GM18499 (cell line): Measurements from ENCODE around the gene POLR3K.

Experiments used
- ATAC-seq: cut with Tn5 transposase; IDR thresholded peaks from one replicate; pipeline ENCODE4 v1.9.1; 2021; ENCODE audit warnings: moderate number of reproducible peaks; ENCODE audit not compliant: insufficient read depth, unreplicated experiment

POLR3K gene

DNA sequence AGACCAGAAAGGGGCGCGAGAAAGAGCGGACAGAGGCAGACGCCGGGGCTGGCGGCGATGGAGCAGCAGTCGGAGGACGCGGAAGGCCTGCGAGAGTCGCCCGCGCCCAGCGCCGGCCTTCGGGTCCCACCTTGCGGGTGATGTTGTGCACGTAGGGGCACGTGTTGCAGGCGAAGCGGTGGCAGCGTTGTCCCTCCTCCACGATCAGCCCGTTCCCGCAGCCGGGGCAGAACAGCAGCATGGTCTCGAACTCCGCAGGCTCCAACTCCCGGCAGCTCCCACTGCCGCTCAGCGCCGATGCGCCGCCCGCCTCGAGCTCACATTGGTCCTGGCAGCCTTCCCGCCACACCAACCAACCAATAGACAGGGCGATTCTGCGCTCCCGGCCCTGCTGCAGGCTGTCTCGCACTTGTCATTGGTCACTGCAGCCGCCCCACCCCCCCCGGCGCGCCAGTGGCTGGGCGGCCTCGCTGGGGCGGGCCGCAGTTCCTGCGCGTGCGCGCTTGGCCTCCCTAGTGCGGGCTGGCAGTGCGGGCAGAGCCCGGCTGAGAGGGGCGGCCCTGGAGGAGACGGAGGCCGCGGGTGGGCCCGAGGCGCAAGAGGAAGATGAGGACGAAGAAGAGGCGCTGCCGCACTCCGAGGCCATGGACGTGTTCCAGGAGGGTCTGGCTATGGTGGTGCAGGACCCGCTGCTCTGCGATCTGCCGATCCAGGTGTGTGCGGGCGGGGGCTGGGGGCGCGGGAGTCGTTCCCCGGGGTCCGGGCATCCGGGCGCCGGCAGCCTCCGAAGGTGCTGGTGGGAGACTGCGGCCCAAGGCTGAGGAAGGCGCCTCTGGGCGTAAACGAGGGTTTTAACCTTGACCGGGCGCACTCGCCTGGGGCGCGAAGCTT is at the start of gene POLR3K, which contains the start of gene SNRNP25:
Gene POLR3K (minus strand): TSS at position 263 of the 891 bp plus-strand sequence. CDS start 22 bp downstream, at position 241.
Gene SNRNP25 (plus strand): TSS at position 483 of the 891 bp plus-strand sequence. CDS start 189 bp downstream, at position 672.
- peak; percentile 87 for ATAC-seq

DNA sequence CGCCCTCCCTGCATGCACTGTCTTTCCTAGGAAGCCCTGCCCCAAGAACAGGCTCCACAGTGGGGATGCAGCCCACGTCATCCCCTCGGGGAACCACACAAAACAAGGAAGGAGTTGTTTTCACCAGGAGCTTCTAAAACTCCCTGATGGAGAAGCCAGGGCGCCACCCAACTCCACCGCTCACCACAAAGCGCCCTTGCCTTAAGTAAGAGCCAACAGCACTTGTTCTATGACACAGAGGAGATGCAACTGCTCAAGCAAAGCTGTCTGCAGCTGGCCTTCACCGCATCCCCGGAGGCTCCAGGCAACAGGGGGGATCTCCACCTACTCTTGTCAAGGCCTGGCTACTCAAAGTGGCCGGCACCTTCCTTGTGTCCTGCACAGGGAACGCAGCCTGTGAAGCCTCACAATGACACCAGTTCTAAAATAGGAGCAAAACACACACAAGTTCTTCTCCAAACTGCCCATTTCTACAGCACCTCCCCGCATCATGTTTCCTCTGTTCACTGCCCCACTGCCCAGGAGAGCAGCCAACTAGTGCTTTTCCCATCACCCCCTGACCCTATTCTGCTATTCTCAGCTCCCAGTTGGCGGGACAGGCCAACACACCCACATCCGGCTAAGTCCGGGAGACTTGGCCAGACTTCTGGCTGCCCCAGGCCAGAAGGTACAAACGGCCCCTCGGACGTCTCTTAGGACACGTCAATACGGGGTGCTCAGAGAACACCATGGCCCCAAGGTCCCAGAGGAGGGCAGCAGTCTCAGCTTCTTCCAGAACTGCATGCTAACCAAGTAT is 48.9 kb upstream of the POLR3K start:
- no peak for ATAC-seq

- ATAC-seq: no peak
Observed at GRCh38 chr16:101586-101985, 48.2 kb upstream of the POLR3K start.

- ATAC-seq: no peak
Observed at GRCh38 chr16:100989-101388, 47.6 kb upstream of the POLR3K start.

- ATAC-seq: no peak
Observed at GRCh38 chr16:97822-98221, 44.4 kb upstream of the POLR3K start.

DNA sequence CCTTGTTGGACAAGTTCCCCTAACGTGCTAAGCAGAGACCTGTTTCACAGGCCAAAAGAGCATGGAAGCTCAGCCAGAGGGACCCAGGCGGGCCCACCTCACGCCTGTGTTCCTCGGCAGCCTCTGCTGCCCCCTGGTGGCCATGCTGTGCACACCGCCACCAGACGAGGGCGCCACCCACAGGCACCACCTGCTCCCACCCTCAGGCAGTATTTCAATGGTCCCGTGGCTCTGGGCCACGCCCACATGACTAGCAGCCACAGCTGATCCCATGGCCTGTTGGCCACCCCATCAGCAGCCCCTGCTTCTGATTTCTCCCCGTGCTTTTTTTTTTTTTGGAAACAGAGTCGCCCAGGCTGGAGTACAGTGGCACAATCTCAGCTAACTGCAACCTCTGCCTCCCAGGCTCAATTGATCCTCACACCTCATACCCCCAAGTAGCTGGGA is 43.5 kb upstream of the POLR3K start:
- peak; percentile 48 for ATAC-seq

DNA sequence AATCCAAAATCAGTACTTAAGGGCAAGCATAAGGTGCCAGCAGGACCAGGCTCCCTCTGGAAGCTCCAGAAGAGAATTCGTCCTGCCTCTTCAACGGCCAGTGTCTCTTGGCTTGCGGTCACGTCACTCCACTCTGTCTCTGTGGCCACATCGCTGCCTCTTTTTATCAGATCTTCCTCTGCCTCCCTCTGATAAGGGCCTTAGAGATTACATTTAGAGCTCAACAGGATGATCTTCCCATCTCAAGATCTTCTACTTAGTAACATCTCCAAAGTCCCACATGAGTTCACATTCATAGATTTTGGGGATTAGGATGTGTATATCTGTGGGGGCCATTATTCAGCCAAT is 41.5 kb upstream of the POLR3K start:
- no peak for ATAC-seq

- no peak for ATAC-seq
Observed at GRCh38 chr16:92431-93339, 39.3 kb upstream of the POLR3K start.

DNA sequence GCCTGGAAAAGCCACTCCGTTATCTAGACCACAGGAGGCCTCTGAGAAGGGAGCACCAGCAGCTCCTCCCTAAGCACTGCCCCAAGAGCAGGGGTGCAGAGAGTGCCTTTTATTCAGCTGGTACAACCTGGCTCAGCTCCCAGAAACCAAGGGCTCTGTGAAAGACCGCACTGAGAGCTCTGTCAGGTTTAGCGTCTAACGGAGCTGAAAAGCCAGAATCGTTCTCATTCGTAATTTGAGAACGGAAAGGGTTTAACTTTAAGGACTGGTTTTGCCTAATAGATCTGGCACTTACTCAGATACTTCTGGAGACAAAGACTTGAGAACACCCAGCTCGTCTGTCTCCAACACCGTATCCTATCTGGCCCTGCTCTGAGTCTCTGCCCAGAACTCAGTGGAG is 38.1 kb upstream of the POLR3K start:
- no peak for ATAC-seq

- ATAC-seq: no peak
Observed at GRCh38 chr16:89391-90302, 36.2 kb upstream of the POLR3K start.

GRCh38 chr16:88613-89012 is 35.2 kb upstream of the POLR3K start:
- no peak for ATAC-seq

- ATAC-seq: no peak
Observed at GRCh38 chr16:86483-86952, 33.1 kb upstream of the POLR3K start.

- ATAC-seq: no peak
Observed at GRCh38 chr16:85865-86264, 32.5 kb upstream of the POLR3K start.

DNA sequence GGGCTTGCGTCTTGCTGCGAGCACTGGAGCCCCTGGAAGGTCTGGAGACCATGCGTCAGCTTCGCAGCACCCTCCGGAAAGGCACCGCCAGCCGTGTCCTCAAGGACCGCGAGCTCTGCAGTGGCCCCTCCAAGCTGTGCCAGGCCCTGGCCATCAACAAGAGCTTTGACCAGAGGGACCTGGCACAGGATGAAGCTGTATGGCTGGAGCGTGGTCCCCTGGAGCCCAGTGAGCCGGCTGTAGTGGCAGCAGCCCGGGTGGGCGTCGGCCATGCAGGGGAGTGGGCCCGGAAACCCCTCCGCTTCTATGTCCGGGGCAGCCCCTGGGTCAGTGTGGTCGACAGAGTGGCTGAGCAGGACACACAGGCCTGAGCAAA is 32.0 kb upstream of the POLR3K start:
- no peak for ATAC-seq

DNA sequence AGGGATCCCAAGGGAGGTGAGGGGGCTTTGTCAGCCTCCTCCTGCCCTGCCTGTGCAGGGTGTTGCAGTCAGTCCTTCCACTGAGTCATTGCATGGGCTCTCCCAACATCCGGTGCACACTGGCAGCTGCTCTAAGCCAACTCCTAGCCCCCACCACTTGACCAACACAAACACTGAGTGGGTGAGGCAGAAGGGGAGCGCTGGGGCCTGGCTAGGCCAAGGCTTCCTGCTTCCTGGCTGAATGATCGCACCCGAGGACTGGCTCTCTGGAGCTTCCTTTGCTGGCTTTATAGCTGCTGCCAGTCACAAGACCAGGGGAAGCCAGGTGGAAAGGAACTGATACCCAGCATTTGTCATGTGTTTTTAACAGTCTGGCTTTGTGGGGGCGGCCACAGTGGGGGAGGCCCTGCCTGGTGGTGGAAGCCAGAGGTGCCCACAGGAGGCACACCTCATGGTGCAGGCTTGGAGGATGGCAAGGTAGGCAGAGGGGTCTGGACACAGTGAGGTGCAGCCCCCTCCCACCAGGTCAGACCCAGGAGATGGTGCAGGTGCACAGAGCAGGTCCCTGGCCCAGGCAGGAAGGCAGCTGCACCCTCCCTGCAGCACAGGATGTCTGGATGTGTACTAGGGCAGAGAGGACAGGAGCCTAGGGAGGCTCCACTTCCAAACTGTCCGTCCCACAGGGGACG is 31.5 kb upstream of the POLR3K start:
- no peak for ATAC-seq

GRCh38 chr16:83781-84615 is 30.6 kb upstream of the POLR3K start:
- ATAC-seq: no peak

DNA sequence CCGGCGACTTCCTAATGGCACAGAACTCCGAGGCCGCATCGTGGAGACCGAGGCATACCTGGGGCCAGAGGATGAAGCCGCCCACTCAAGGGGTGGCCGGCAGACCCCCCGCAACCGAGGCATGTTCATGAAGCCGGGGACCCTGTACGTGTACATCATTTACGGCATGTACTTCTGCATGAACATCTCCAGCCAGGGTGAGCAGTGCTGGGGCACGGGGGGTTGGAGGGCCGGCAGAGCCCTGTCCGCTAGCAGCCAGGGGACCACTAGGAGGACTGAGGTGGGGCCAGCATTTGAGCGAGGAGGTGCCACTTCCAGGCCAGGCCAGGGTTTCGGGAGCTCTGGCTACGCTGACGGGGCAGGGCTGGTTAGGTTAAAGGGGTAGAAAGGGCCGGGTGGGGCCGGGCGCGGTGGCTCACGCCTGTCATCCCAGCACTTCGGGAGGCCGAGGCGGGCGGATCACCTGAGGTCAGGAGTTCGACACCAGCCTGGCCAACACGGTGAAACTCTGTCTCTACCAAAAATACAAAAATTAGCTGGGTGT is 29.7 kb upstream of the POLR3K start:
- ATAC-seq: no peak
